OCI-LY3 (cell line): ENCODE data around the gene MESP2.

Experiments
- H2AFZ ChIP-seq: fragments of 200-600, 300-600 bp; shearing (Covaris generic); 2 replicates; pipeline ENCODE4 v1.6.0; 2014; ENCODE audit warnings: antibody characterized with exemption, low read depth, low read length
- H3K27ac ChIP-seq: fragments of 200-600, 300-600 bp; sonication (generic); 2 replicates; pipeline ENCODE4 v1.5.1; 2014; ENCODE audit warnings: mild to moderate bottlenecking, low read length, moderate library complexity, mixed read lengths
- H3K27me3 ChIP-seq: fragments of 200-600, 300-600 bp; sonication (generic); 2 replicates; pipeline ENCODE4 v1.6.1; 2014; ENCODE audit warnings: low read depth, low read length, mixed read lengths
- H3K36me3 ChIP-seq: fragments of 200-600, 300-600 bp; sonication (generic); replicated peaks from 2 replicates; pipeline ENCODE3; 2014; ENCODE audit warnings: low read depth, low read length, mixed read lengths
- H3K4me1 ChIP-seq: fragments of 300-600, 200-600 bp; sonication (generic); 2 replicates; pipeline ENCODE4 v1.6.1; 2014; ENCODE audit warnings: low read length, mixed read lengths
- H3K4me2 ChIP-seq: fragments of 200-600, 300-600 bp; sonication (generic); 2 replicates; pipeline ENCODE4 v1.6.1; 2014; ENCODE audit warnings: low read length, mixed read lengths
- H3K4me3 ChIP-seq: fragments of 300-600, 200-600 bp; sonication (generic); 2 replicates; pipeline ENCODE4 v1.5.1; 2014; ENCODE audit warnings: antibody characterized with exemption, mild to moderate bottlenecking, low read length, moderate library complexity
- H3K79me2 ChIP-seq: fragments of 300-600, 200-600 bp; shearing (Covaris generic); 2 replicates; pipeline ENCODE4 v1.6.1; 2014; ENCODE audit warnings: mild to moderate bottlenecking, low read length, mixed read lengths
- H3K9ac ChIP-seq: fragments of 300-600, 200-600 bp; shearing (Covaris generic); 2 replicates; pipeline ENCODE4 v1.6.0; 2014; ENCODE audit warnings: mild to moderate bottlenecking, low read length, moderate library complexity
- H3K9me3 ChIP-seq: fragments of 200-600, 300-600 bp; shearing (Covaris generic); 2 replicates; pipeline ENCODE4 v1.6.1; 2014; ENCODE audit warnings: low read length, mixed read lengths; ENCODE audit not compliant: insufficient read depth
- H4K20me1 ChIP-seq: fragments of 200-600, 300-600 bp; sonication (generic); 2 replicates; pipeline ENCODE4 v1.6.1; 2016; ENCODE audit warnings: low read length, mixed read lengths; ENCODE audit not compliant: insufficient read depth
- EZH2phosphoT487 ChIP-seq: fragments of 200-600 bp; shearing (Covaris generic); IDR thresholded peaks from 2 replicates; pipeline ENCODE4 v1.6.1; 2018; ENCODE audit warnings: antibody characterized with exemption, mixed run types, low read depth
- TF ChIP-seq, protein P1 (sequence below): fragments of 200-600, 300-600 bp; sonication (generic); IDR thresholded peaks from 2 replicates; pipeline ENCODE4 v1.5.1; 2014; ENCODE audit warnings: antibody characterized with exemption, low read length, low read depth

The MESP2 gene

DNA sequence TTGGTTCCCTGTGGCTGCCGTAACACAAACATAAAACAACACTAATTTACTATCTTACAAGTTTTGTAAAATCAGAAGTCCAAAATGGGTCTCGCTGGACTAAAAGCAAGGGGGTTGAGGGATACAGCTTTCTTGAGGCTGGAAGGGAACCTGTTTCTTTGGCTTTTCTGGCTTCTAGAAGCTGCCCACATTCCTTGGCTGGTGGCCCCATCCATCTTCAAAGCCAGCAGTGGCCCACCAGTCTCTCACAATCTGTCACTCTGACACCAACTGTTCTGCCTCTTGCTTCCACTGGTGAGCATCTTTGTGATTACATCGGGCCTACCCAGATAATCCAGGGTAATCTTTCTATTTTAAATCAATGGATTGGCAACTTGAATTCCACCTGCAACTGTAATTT is 39.6 kb downstream of the MESP2 start:
- TF ChIP-seq, protein P1, sequence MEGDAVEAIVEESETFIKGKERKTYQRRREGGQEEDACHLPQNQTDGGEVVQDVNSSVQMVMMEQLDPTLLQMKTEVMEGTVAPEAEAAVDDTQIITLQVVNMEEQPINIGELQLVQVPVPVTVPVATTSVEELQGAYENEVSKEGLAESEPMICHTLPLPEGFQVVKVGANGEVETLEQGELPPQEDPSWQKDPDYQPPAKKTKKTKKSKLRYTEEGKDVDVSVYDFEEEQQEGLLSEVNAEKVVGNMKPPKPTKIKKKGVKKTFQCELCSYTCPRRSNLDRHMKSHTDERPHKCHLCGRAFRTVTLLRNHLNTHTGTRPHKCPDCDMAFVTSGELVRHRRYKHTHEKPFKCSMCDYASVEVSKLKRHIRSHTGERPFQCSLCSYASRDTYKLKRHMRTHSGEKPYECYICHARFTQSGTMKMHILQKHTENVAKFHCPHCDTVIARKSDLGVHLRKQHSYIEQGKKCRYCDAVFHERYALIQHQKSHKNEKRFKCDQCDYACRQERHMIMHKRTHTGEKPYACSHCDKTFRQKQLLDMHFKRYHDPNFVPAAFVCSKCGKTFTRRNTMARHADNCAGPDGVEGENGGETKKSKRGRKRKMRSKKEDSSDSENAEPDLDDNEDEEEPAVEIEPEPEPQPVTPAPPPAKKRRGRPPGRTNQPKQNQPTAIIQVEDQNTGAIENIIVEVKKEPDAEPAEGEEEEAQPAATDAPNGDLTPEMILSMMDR: no peak
- no peak for TF ChIP-seq EZH2phosphoT487
- no peak overlapping the region for H3K4me2 ChIP-seq
- no peaks in the 10 kb centered on the region for H3K27me3 ChIP-seq
- H4K20me1 ChIP-seq: no peaks in the 10 kb centered on the region
- H3K9me3 ChIP-seq: peaks cover 10% of the 10 kb centered on the region; the same call in 1 of the 2 replicates
- H3K4me1 ChIP-seq: peaks cover 1% of the 10 kb centered on the region
- no peak overlapping the region for H3K4me3 ChIP-seq
- no peaks in the 10 kb centered on the region for H3K79me2 ChIP-seq
- H3K9ac ChIP-seq: no peak overlapping the region
- H3K27ac ChIP-seq: no peak overlapping the region
- H2AFZ ChIP-seq: no peak overlapping the region
- H3K36me3 ChIP-seq: no peaks in the 10 kb centered on the region

DNA sequence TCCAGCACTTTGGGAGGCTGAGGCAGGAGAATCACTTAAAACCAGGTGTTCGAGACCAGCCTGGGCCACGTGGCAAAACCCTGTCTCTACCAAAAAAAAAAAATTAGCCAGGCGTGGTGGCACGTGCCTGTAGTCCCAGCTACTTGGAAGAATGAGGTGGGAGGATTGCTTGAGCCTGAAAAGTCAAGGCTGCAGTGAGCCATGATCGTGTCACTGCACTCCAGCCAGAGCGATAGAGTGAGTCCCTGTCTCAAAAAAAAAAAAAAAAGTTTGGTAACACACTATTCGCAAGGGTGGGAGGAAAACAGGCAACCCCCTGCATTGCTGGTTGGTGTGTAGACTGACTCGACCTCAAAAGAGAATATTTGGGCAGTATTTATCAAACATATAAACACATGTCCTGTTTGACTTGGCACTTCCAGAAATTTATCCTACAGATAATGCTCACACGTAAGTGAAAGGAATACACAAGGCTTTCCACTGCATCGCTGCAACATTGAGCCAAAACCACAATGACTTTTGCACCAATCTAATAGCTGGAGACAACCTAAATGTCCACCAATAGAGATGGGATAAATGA is 41.7 kb downstream of the MESP2 start:
- H3K27me3 ChIP-seq: no peaks in the 10 kb centered on the region

DNA sequence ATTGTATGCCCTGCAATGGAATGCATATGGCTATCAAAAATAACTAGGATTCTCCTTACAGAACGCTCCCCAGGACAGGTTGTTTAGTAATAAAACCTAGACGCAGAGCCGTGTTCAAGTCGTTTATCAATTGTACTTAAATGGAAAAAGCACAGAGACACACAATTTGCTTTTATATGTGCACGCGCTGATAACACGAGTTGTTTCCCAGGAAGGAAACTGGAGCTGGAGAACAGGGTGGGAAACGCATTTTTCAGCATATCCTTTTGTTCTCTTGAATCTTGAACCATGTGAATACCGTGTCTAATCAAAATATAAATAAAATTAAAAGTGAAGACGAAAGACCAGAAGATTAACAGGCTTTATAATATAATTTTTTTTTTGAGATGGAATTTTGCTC is 42.2 kb downstream of the MESP2 start:
- H3K4me3 ChIP-seq: no peak overlapping the region

More for the DNA sequence above, 41.7 kb downstream of the MESP2 start:
- Histone ChIP-seq H3K4me3 (no peak overlapping the region), H3K9me3 (peaks cover 10% of the 10 kb centered on the region; the same call in 1 of the 2 replicates), H4K20me1 (no peaks in the 10 kb centered on the region), H3K4me2 (no peak overlapping the region), H3K4me1 (peaks cover 22% of the 10 kb centered on the region), H3K79me2 (no peaks in the 10 kb centered on the region), H3K36me3 (no peaks in the 10 kb centered on the region), H2AFZ (no peak overlapping the region), H3K9ac (no peak overlapping the region), H3K27ac (no peak overlapping the region)
- no peak for TF ChIP-seq EZH2phosphoT487
- TF ChIP-seq, protein P1: no peak

More for the DNA sequence above, 42.2 kb downstream of the MESP2 start:
- Histone ChIP-seq H3K79me2 (no peaks in the 10 kb centered on the region), H3K9ac (no peak overlapping the region), H3K36me3 (no peaks in the 10 kb centered on the region), H3K27ac (no peak overlapping the region), H4K20me1 (no peaks in the 10 kb centered on the region), H3K4me1 (peaks cover 27% of the 10 kb centered on the region), H3K4me2 (no peak overlapping the region), H3K9me3 (peaks cover 10% of the 10 kb centered on the region; the same call in 1 of the 2 replicates), H2AFZ (no peak overlapping the region), H3K27me3 (no peaks in the 10 kb centered on the region)
- TF ChIP-seq, protein P1: no peak
- no peak for TF ChIP-seq EZH2phosphoT487
